HPDE6-E6E7 (cell line): ENCODE results near the gene AR.
"Not testable (repeated sequence)": the region's sequence is repeated elsewhere in the genome, so short reads cannot be mapped to it uniquely, and the experiment has no call there.

ENCODE experiments used
- DNase-seq: peaks from one replicate; pipeline ENCODE4 v3.0.0; 2011; ENCODE audit warnings: missing footprints; ENCODE audit errors: extremely low spot score

AR gene

DNA sequence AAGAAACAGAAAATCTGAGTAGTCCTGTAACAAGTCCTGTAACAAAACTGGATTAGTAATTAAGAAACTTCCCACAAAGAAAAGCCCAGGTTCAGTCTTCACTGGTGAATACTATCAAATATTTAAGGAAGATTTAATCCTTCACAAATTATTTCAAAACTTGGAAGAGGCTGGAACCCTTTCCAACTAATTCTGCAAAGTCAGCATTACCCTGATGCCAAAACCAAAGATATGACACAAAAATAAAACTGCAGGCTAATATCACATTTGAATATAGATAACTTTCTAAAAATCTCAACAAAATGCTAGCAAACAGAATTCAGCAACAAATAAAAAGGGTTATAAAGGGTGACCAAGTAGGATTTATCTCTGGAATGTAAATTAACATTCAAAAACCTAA is 80.5 kb downstream of the AR start:
- no peak for DNase-seq

GRCh38 chrX:67635424-67635823 is 91.6 kb downstream of the AR start:
- no peak for DNase-seq

DNA sequence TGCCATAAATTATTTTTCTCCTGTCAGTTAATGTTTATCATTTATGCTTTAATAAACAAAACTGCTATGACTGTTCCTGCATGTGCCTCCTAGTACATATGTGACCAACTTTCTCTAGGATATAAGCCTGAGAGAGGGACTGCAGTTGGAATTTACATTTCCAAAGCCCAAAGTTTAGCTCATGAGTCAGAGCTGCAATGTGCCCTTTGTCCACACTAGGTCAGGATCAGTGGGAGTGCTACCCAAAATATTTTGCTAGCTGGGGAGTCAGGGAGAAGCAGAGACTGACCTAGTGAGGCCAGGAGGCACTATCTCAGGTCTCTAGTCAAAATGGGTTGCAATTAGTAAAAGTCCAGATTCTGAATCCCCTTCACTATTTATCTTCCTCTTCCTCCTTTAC is 92.7 kb downstream of the AR start:
- DNase-seq: no peak

GRCh38 chrX:67637293-67637692 is 93.5 kb downstream of the AR start:
- not testable (repeated sequence) for DNase-seq

DNA sequence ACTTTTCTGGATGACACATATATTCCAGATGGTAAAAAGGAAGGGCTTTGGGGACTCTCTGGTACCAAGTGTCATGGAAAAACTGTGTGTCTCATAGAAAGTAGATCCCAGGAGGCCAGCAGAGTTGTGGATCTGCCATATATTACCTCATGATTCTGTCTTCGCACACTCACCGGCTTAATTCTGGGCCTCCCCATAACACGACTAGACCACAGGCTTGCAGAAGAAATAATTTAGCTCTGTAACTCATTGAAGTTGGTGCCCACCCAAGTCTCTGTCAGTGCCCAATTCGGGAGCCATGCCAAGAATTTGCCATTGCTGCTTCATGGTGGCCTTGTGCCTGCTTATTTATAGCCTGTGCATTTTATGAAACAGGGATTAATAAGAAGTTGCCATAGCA is 104.5 kb downstream of the AR start:
- no peak for DNase-seq

DNA sequence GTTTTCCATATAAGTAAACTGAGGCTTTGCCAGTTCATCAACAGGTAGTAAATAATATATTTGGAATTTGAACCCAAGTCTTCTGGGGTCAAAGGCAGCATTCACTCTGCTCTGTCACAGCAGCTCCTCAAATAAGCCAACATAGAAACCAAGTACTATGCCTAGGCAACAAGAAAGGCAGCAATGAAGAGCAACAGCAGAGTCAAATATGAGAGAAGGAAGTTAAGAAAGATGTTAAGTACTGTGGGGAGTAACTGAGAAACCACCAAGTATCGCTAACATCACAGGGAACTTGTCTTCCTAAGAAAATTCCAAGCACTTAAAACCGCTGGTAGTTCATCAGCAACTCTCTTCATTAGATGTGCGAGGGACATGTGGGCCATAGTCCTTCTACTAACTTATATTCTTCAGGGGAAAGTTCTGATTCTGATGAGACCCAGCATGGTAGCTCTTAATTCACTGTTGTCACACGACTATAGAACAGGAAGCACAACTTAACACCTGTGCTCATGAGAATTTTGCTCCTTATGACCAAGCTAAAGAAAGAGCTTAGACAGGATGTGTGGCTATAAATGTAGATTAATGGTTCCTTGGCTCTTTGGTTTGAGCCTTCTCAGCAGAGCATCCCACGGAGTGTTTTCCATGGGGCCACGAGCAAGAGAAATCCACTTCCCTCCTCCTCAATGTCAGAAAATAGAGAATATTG is 107.8 kb downstream of the AR start:
- no peak for DNase-seq

- no peak for DNase-seq
Observed at GRCh38 chrX:67652543-67652942, 108.7 kb downstream of the AR start.

DNA sequence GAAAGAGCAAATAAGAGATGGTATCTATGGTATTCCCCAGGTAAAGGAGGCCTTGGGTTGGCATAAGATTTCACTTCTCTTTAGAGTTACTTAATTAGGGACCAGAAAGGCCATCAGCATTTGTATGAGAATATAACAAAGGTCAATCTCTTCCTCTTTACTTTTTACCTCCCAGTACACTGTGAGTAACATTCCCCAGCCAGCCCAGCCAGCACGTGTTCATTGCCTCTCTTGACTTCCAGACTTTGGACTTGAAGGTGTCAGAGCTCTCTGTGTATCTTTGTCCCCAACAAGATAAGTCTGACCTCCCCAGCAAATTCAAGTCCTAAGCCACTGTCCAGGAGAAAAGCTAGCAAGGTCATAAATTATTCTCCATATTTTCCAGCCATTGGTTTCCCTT is 110.5 kb downstream of the AR start:
- no peak for DNase-seq

DNA sequence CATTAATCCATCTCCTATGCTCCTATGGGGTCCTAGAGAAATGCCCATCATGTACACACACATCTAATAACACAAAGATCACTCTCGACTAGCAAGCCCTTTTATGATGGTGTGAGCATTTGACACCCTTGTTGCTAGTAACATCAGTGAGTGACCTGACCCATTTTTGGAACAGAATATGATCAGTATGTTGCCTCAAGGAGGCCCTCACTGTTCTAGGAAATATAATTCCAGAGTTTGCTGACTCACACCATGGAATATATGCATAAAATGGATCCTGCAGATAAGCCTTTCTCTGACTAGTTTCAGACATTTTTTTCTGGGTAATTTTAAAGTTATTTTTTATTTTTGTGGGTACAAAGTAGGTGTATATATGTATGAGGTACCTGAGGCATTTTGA is 121.8 kb downstream of the AR start:
- DNase-seq: no peak

- DNase-seq: not testable (repeated sequence)
Observed at GRCh38 chrX:67670717-67671116, 126.9 kb downstream of the AR start.

DNA sequence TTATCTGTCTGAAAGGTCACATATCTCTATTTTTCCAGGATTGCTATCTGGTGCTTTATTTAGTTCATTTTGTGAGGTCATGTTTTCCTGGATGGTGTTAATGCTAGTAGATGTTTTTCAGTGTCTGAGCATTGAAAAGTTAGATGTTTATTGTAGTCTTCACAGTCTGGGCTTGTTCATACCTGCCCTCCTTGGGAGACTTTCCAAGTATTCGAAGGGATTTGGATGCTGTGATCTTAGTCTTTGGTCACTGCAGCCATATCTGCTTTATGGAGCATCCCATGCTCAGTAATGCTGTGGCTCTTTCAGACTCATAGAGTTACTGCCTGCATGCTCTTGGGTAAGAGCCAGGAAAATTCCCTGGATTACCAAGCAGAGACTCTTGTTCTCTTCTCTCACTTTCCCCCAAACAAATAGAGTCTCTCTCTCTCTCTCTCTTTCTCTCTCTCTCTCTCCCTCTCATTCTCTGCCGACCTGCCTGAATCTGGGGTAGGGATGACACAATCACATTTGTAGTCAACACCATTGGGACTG is 130.0 kb downstream of the AR start:
- no peak for DNase-seq

GRCh38 chrX:67674741-67675140 is 130.9 kb downstream of the AR start:
- no peak for DNase-seq

DNA sequence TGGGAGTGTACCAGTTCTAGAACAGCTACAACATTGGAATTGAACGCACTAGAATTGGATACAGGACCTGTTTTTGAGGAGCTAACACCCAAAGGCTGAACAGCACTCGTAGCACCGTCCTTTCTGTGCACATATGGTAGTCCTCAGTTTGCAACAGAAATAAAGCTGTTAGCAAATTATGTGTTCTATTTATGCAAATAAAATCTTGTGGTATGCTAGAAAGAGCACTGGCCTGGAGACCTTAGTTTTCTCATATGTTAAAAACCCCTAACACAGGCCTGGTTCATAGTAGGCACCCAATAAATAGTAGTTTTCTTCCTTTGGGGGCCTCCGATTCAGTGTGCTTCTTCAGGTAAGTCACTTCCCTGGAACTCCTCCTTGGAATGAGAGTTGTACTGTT is 140.3 kb downstream of the AR start:
- DNase-seq: no peak

GRCh38 chrX:67692246-67692645 is 148.4 kb downstream of the AR start:
- no peak for DNase-seq

- DNase-seq: no peak
Observed at GRCh38 chrX:67693928-67694327, 150.1 kb downstream of the AR start.

DNA sequence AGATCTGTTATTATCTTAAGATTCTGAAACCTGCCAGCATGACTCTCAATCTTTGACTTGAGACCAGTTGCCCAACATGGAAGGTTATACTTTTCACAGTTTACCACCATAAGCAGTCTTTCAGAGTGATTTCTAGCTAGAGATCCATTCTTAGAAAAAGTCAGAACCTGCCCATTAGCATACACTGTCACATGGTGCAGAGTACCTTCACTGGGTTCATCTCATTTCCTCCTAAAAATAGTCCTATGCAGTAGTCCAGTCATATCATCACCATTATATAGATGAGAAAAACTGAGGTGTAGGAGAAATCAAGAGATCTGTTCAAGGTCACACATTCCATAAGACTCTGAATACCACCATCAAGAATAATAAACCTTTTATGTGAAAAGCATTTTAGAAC is 153.6 kb downstream of the AR start:
- no peak for DNase-seq

DNA sequence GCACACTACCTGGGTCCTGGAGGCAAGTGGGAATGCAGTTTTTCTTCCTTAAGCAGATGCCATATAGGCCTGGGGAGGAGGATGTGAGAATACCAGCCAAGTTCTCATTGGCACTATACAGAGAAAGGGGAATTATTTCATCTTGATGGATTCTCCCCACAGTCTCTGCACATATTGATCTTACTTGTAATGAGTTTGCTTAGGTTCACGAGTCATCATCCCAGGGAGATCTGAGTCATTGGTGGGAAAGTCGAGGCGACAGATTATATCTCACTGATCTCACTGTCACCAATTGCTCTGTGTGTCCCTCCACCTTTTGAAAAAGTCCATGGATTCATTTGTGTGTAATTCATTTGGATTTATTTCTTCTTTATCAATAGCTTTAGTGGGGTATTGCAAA is 156.8 kb downstream of the AR start:
- no peak for DNase-seq

DNA sequence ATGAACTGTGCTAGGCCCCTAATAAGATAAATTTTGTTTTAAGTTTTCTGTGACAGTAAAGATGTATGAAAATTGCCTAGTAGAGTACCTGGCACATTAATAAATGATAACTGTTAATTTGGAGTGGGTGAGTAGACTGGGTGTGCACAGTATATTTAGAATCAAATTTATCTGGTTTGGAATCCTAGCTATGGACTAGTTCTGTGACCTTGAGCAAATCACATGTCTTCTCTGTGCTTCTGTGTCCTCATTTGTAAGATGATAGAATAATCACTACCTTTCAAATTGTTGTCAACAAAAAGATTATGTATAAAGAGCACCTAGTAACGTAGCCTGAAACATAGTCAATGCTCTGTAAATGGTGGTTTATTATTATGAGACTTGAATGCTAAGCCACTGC is 170.2 kb downstream of the AR start:
- DNase-seq: no peak

- DNase-seq: no peak
Observed at GRCh38 chrX:67717571-67717970, 173.8 kb downstream of the AR start.

GRCh38 chrX:67718926-67719325 is 175.1 kb downstream of the AR start:
- DNase-seq: no peak

DNA sequence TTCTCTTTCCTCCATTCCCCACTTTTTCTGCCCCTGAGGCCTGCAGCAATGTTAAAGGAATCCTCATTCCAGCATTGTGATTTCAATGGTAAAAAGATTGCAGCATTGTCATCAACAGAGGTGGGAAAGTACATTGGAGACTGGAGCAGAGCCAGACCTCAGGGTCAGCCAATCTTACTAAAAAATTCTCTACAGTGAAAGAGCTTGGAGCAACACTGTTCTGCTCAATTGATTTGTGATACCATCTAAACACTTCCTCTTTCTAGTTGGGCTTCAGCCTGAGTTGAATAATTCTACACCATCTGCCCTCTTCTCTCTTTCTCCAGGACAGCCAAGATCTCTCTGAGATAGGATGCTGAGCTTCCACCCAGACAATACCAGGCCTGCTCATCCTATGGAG is 176.5 kb downstream of the AR start:
- DNase-seq: no peak

DNA sequence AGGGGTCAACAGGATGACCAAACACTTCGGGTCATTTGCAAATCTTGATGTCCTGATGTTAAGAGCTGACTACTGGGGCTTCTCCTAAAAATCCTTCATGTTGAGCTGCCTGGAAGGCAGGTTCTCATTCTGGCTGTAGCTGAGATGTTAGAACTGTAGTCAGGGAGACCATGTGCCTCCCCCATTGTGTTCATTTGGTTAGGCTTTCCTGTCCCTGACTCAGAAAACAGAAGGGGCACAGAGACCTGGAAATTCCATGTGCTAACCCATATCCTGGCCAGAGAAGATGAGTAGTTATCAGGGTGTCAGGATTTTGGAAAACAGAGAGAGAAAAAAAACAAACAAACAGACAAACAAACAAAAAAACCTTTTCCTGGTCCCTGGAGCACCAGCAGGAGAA is 177.5 kb downstream of the AR start:
- no peak for DNase-seq

DNA sequence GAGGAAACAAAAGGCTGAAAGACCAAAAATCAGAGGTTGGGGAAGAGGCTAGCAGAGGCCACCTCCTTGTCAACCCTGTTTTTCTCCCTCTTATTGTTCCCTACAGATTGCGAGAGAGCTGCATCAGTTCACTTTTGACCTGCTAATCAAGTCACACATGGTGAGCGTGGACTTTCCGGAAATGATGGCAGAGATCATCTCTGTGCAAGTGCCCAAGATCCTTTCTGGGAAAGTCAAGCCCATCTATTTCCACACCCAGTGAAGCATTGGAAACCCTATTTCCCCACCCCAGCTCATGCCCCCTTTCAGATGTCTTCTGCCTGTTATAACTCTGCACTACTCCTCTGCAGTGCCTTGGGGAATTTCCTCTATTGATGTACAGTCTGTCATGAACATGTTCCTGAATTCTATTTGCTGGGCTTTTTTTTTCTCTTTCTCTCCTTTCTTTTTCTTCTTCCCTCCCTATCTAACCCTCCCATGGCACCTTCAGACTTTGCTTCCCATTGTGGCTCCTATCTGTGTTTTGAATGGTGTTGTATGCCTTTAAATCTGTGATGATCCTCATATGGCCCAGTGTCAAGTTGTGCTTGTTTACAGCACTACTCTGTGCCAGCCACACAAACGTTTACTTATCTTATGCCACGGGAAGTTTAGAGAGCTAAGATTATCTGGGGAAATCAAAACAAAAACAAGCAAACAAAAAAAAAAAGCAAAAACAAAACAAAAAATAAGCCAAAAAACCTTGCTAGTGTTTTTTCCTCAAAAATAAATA is 179.9 kb downstream of the AR start:
- DNase-seq: no peak
